Epithelial cell of esophagus (primary cell): ENCODE results near the gene TGM2.

Experiments
- DNase-seq: peaks from one replicate; pipeline ENCODE4 v3.0.0; 2010; ENCODE audit warnings: low read depth
- H3K4me3 ChIP-seq: 2 replicates; pipeline ENCODE4 v1.5.1; 2011; ENCODE audit warnings: mild to moderate bottlenecking, low read length, control low read depth
- CTCF ChIP-seq: IDR thresholded peaks from 2 replicates; pipeline ENCODE4 v1.5.1; 2011; ENCODE audit warnings: low read depth, mild to moderate bottlenecking, low read length, control low read depth, inconsistent platforms; ENCODE audit not compliant: insufficient read depth; ENCODE audit errors: missing control alignments

The TGM2 gene

GRCh38 chr20:38098952-38099351 is 66.1 kb downstream of the TGM2 start:
- H3K4me3 ChIP-seq, result no peak overlapping the region
- DNase-seq, result peak; percentile 7
- TF ChIP-seq CTCF, result no peak

- H3K4me3 ChIP-seq, result no peak overlapping the region
- no peak for DNase-seq
- no peak for TF ChIP-seq CTCF
Measured at GRCh38 chr20:38095017-38095686, 69.9 kb downstream of the TGM2 start.

GRCh38 chr20:38094373-38094891 is 70.6 kb downstream of the TGM2 start:
- H3K4me3 ChIP-seq, result no peak overlapping the region
- DNase-seq, result peak; percentile 77
- TF ChIP-seq CTCF, result no peak

GRCh38 chr20:38093641-38094077 is 71.4 kb downstream of the TGM2 start:
- H3K4me3 ChIP-seq, result no peak overlapping the region

GRCh38 chr20:38092915-38093314 is 72.2 kb downstream of the TGM2 start:
- no peak for TF ChIP-seq CTCF
- DNase-seq, result no peak
- H3K4me3 ChIP-seq, result no peak overlapping the region

More at GRCh38 chr20:38093641-38094077, 71.4 kb downstream of the TGM2 start:
- no peak for DNase-seq
- TF ChIP-seq CTCF, result no peak

- no peak for DNase-seq
- no peak overlapping the region for H3K4me3 ChIP-seq
- no peak for TF ChIP-seq CTCF
Measured at GRCh38 chr20:38092260-38092857, 72.7 kb downstream of the TGM2 start.
